Nephron (organoid): ENCODE measurements around the gene CRIP3.
"Not testable (repeated sequence)": the region's sequence is repeated elsewhere in the genome, so short reads cannot be mapped to it uniquely, and the experiment has no call there.

ENCODE experiments used
- H3K27ac Mint-ChIP-seq, 3 experiments: 2 replicates each; pipeline ENCODE4 v1.8.0; 2020; ENCODE audit warnings: mixed read lengths in 3 of 3, mild to moderate bottlenecking in 2 of 3, moderate library complexity in 1 of 3
- H3K27me3 Mint-ChIP-seq: 2 replicates; pipeline ENCODE4 v1.8.0; 2021; ENCODE audit warnings: low read depth, mild to moderate bottlenecking, moderate library complexity, mixed read lengths
- H3K36me3 Mint-ChIP-seq: 2 replicates; pipeline ENCODE4 v1.8.0; 2020; ENCODE audit warnings: low read depth, mixed read lengths
- H3K4me1 Mint-ChIP-seq: 2 replicates; pipeline ENCODE4 v1.8.0; 2020; ENCODE audit warnings: mixed read lengths
- H3K4me3 Mint-ChIP-seq, 3 experiments: 2 replicates each; pipeline ENCODE4 v1.8.0; 2020; ENCODE audit warnings: mild to moderate bottlenecking in 3 of 3, mixed read lengths in 3 of 3, moderate library complexity in 2 of 3
- H3K9me3 Mint-ChIP-seq: 2 replicates; pipeline ENCODE4 v1.8.0; 2020; ENCODE audit warnings: mixed read lengths
- TF ChIP-seq, protein P1 (sequence below), 3 experiments: fragments of 200-600 bp; sonication (generic); IDR thresholded peaks; one replicate each; pipeline ENCODE4 v1.5.0; 2021; ENCODE audit warnings: antibody characterized with exemption in 3 of 3; ENCODE audit not compliant: unreplicated experiment in 3 of 3

The CRIP3 gene

DNA sequence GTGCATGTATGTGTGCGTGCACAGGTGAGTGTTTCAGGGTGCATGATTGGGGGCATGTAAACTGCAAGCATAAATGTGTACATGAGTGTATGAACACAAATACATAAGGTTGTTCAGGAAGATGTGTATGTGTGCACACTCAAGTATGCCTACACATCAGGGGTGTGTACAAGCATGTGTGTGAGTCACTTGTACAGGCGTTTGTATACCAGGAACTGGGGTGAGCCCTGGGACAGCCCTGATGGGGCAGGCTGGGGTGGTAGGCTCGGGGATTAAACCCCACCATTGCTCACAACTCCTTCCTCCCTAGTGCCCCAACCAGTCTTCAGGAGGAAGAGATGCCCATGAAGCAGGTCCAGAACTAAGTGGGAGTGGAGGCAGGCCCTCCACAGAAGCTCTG lies 4.3 kb downstream of the CRIP3 start:
- Mint-ChIP-seq H3K36me3 (no peaks in the 10 kb centered on the region), H3K27ac (no peak overlapping the region), H3K9me3 (no peaks in the 10 kb centered on the region), H3K27me3 (peaks cover 30% of the 10 kb centered on the region), H3K4me3 (no peak overlapping the region), H3K4me1 (peaks cover 5% of the 10 kb centered on the region)
- TF ChIP-seq, protein P1, sequence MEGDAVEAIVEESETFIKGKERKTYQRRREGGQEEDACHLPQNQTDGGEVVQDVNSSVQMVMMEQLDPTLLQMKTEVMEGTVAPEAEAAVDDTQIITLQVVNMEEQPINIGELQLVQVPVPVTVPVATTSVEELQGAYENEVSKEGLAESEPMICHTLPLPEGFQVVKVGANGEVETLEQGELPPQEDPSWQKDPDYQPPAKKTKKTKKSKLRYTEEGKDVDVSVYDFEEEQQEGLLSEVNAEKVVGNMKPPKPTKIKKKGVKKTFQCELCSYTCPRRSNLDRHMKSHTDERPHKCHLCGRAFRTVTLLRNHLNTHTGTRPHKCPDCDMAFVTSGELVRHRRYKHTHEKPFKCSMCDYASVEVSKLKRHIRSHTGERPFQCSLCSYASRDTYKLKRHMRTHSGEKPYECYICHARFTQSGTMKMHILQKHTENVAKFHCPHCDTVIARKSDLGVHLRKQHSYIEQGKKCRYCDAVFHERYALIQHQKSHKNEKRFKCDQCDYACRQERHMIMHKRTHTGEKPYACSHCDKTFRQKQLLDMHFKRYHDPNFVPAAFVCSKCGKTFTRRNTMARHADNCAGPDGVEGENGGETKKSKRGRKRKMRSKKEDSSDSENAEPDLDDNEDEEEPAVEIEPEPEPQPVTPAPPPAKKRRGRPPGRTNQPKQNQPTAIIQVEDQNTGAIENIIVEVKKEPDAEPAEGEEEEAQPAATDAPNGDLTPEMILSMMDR (IDR thresholded peaks at IDR 0.05; ENCODE audit: unreplicated experiment in 3 of 3): no peak

DNA sequence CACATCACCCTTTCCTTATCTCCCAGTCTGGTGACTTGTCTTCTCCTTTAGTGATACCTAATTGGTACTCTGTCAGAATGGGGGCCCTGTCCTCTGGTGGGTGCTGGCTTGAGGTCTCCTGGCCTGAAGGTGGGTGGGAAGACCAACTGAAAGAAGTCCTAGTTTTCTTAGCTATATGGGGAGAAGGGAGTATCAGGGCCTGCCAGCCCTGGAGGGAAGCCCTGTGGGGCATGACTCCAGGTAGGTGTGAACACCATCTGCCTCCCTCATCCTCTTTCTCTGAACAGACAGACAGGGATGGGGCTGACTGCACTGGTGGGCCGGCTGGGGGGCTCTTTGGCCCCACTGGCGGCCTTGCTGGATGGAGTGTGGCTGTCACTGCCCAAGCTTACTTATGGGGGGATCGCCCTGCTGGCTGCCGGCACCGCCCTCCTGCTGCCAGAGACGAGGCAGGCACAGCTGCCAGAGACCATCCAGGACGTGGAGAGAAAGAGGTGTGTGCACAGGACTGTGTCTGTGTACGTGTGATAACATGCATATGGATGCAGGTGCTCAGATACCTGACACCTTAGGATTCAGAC lies 4.8 kb downstream of the CRIP3 start:
- TF ChIP-seq, protein P1 (IDR thresholded peaks at IDR 0.05; ENCODE audit: unreplicated experiment in 3 of 3): no peak
- Mint-ChIP-seq H3K27ac (no peak overlapping the region), H3K36me3 (no peaks in the 10 kb centered on the region), H3K27me3 (peaks cover 26% of the 10 kb centered on the region), H3K4me3 (no peak overlapping the region), H3K9me3 (no peaks in the 10 kb centered on the region), H3K4me1 (peaks cover 3% of the 10 kb centered on the region)

DNA sequence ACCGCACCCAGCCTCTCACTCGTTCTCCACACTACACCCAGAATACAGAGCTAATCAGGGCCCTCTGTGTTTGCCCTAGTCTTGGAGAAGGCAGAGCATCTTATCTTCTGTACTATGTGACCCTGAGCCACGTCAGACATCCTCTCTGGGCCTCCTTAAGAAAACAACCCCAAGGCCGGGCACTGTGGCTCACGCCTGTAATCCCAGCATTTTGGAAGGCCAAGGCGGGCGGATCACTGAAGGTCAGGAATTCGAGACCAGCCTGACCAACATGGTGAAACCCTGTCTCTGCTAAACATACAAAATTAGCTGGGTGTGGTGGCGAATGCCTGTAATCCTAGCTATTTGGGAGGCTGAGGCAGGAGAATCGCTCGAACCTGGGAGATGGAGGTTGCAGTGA lies 5.6 kb downstream of the CRIP3 start:
- not testable (repeated sequence) for H3K9me3 Mint-ChIP-seq, H3K27ac Mint-ChIP-seq, H3K36me3 Mint-ChIP-seq, H3K4me3 Mint-ChIP-seq, H3K4me1 Mint-ChIP-seq
- H3K27me3 Mint-ChIP-seq: peaks cover 22% of the 10 kb centered on the region

DNA sequence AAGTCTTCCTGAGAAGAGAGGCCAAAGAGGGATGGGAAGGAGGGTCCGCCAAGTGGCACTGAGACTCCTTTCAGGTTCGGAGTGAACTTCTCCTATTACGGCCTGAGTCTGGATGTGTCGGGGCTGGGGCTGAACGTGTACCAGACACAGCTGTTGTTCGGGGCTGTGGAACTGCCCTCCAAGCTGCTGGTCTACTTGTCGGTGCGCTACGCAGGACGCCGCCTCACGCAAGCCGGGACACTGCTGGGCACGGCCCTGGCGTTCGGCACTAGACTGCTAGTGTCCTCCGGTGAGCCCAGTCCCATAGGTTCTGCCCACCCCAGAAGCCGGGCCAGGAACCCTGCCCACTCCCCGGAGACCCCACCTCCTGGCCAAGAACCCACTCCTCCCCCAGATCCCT lies 6.5 kb downstream of the CRIP3 start:
- H3K9me3 Mint-ChIP-seq: no peaks in the 10 kb centered on the region
- H3K36me3 Mint-ChIP-seq: no peaks in the 10 kb centered on the region
- no peak overlapping the region for H3K4me3 Mint-ChIP-seq
- H3K4me1 Mint-ChIP-seq: no peaks in the 10 kb centered on the region
- no peak overlapping the region for H3K27ac Mint-ChIP-seq
- peaks cover 16% of the 10 kb centered on the region for H3K27me3 Mint-ChIP-seq
- TF ChIP-seq, protein P1 (IDR thresholded peaks at IDR 0.05; ENCODE audit: unreplicated experiment in 3 of 3): no peak

DNA sequence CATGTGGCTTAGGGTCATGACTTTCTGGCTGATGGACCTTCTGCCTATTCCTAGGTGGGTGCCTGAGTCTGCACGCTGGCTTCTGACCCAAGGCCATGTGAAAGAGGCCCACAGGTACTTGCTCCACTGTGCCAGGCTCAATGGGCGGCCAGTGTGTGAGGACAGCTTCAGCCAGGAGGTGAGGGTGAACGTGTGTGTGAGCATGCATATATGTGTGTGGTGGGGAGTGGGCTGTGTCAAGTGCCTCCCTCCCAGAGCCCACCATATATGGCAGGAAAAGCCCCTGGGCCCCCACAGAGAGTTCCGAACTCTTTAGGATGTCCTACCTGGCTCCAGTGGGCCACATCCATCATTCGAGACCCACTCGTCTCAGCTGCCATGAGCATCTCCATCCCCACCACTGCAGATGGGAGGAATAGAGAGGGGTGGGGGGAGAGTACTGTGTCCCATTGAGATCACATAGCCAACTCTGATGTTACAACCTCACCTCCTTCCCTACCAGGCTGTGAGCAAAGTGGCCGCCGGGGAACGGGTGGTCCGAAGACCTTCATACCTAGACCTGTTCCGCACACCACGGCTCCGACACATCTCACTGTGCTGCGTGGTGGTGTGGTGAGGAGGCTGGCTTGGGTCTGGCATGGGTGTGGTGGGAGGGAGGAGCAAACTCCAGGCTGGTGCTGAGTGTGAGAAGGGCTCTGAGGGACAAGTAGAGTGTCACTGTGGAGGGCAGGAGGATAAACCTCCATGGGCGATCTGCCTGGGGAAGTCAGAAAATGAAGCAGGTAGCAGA lies 7.3 kb downstream of the CRIP3 start:
- Mint-ChIP-seq H3K27ac (no peak overlapping the region), H3K9me3 (no peaks in the 10 kb centered on the region), H3K4me3 (no peak overlapping the region), H3K4me1 (no peaks in the 10 kb centered on the region), H3K27me3 (peaks cover 10% of the 10 kb centered on the region), H3K36me3 (no peaks in the 10 kb centered on the region)
- TF ChIP-seq, protein P1 (IDR thresholded peaks at IDR 0.05; ENCODE audit: unreplicated experiment in 3 of 3): no peak

DNA sequence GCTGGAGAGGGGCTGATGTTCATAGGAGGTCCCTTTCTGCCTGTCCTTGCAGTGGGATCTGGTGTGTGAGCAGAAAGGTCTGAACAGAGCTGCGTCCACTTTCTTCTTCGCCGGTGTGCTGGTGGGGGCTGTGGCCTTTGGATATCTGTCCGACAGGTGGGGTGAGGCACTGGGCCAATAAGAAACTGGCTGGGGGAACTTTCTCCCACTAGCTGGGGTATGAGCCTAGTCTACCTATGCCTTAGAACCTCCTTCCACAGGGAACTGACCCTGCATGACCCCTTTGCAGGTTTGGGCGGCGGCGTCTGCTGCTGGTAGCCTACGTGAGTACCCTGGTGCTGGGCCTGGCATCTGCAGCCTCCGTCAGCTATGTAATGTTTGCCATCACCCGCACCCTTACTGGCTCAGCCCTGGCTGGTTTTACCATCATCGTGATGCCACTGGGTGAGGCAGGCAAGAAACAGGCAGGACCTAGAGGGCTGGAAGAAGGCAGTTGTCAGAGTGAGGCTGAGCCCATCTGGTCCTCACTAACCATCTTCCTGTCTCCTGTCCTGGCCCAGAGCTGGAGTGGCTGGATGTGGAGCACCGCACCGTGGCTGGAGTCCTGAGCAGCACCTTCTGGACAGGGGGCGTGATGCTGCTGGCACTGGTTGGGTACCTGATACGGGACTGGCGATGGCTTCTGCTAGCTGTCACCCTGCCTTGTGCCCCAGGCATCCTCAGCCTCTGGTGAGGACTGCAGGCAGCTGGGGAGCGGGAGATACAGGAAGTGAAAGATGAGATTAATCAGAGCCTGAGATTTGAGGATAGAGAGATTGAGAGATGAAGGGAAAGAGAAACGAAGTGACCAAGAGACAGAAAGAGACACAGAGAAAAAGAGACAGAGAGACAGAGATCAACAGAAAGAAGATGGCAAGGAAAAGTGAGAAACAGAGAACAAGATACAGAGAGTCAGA lies 9.0 kb downstream of the CRIP3 start:
- no peaks in the 10 kb centered on the region for H3K9me3 Mint-ChIP-seq
- peaks cover 10% of the 10 kb centered on the region for H3K27me3 Mint-ChIP-seq
- H3K4me1 Mint-ChIP-seq: no peaks in the 10 kb centered on the region
- no peak overlapping the region for H3K4me3 Mint-ChIP-seq
- no peaks in the 10 kb centered on the region for H3K36me3 Mint-ChIP-seq
- no peak overlapping the region for H3K27ac Mint-ChIP-seq
- TF ChIP-seq, protein P1 (IDR thresholded peaks at IDR 0.05; ENCODE audit: unreplicated experiment in 3 of 3): no peak
